ENCODE data around the gene SAMD4B. TPM values are rescaled to one million over a fixed set of nuclear protein-coding genes. Genes with fewer than 3 reads are reported as not detected.

The SAMD4B gene
- total RNA-seq, 4 donors from 2014 or later: 49.1 to 131 (median 75.2) TPM

DNA sequence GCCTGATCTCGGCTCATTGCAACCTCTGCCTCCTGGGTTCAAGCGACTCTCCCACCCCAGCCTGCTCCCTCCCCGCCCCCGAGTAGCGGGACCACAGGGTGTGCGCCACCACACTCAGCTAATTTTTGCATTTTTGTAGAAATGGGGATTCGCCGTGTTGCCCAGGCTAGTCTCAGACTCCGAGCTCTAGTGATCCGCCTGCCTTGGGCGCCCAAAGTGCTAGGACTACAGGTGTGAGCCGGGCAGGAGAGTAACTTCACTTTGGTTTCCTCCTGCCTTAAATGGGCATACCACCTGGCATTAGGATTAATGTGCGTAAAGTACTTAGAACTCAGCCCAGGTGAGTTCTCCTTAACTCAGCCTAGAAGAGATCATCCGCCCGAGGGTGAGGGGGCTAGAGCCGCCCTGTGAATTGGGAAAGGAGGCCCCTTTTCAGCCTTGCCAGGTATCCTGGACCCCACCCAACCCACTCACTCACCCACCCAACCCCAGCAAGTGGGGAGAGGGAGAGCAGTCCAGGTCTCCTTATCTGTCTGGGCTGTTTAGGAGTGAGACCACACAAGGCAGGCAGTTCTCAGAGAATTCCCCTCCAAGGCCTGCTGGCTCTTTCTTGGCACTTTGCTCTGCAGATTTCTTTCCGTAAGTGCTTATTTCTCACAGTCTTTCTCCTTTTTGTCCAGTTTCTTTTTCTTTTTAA lies 63.2 kb downstream of the SAMD4B start:
- H3K27ac ChIP-seq: peak overlapping the region; percentile 99
- TF ChIP-seq POLR2A (IDR thresholded peaks at IDR 0.05): no peak
- TF ChIP-seq, protein P1, sequence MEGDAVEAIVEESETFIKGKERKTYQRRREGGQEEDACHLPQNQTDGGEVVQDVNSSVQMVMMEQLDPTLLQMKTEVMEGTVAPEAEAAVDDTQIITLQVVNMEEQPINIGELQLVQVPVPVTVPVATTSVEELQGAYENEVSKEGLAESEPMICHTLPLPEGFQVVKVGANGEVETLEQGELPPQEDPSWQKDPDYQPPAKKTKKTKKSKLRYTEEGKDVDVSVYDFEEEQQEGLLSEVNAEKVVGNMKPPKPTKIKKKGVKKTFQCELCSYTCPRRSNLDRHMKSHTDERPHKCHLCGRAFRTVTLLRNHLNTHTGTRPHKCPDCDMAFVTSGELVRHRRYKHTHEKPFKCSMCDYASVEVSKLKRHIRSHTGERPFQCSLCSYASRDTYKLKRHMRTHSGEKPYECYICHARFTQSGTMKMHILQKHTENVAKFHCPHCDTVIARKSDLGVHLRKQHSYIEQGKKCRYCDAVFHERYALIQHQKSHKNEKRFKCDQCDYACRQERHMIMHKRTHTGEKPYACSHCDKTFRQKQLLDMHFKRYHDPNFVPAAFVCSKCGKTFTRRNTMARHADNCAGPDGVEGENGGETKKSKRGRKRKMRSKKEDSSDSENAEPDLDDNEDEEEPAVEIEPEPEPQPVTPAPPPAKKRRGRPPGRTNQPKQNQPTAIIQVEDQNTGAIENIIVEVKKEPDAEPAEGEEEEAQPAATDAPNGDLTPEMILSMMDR (IDR thresholded peaks at IDR 0.05): no peak
- H3K36me3 ChIP-seq: peaks cover 11 to 21% (median 19%) of the 10 kb centered on the region in 3 donors
- intact Hi-C loops (cut with DNase I): no loop called here
- no peaks in the 10 kb centered on the region for H3K9me3 ChIP-seq
- WGBS, 2 donors: 82 to 87% methylated on average over 8 of the region's 17 CpGs
- no peaks in the 10 kb centered on the region for H3K27me3 ChIP-seq
- no peak for DNase-seq
- H3K4me1 ChIP-seq: peaks cover 37 to 67% (median 55%) of the 10 kb centered on the region in 3 donors
- peak overlapping the region; percentile 76 to 90 (median 79) for H3K4me3 ChIP-seq

DNA sequence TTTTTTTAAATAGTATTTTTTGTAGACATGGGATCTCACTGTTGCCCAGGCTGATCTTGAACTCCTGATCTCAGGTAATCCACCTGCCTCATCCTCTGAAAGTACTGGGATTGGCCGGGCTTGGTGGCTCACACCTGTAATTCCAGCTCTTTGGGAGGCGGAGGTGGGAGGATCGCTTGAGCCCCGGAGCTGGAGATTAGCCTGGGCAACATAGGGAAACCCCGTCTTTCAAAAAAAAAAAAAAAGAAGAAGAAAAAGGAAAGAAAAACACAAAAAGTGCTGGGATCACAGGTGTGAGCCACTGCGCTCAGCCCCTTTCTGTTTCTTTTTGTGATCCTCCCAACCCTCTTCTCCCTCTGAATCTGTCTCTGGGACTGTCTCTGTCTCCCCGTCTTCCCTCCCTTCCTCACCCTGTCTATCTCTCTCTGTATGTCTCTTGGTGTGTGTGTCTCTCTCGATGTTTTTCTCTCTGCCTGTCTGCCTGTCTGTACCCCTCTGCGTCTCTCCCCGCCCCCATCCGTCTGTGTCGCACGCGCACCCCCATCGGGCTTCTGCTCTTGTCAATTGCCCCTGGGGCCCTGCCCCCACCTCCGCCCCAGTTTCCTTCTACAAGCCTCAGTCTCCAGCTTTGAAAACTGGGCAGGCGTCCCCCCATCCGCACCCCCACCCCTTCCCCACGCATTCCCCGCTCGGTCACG lies 63.9 kb downstream of the SAMD4B start:
- 6 to 8% methylated on average over 14 to 22 of the region's 22 CpGs for WGBS, 2 donors
- peak; percentile 56 for DNase-seq
- peaks cover 38 to 67% (median 55%) of the 10 kb centered on the region in 3 donors for H3K4me1 ChIP-seq

GRCh38 chr19:39406656-39407409 lies 64.6 kb downstream of the SAMD4B start, which contains the start of gene ZFP36:
Gene ZFP36 (plus strand): TSS chr19:39406847. CDS start chr19:39406905, 58 bp downstream.
- H3K4me1 ChIP-seq: peaks cover 37 to 67% (median 52%) of the 10 kb centered on the region in 3 donors
- H3K9me3 ChIP-seq: no peaks in the 10 kb centered on the region
- peak; percentile 58 for DNase-seq
- H3K27me3 ChIP-seq: no peaks in the 10 kb centered on the region
- 0 to 4% methylated on average over 5 to 9 of the region's 56 CpGs for WGBS, 2 donors
- H3K4me3 ChIP-seq: peak within 1 kb of the TSS; percentile 76 to 90 (median 79)
- intact Hi-C loops (cut with DNase I): no loop called here
- H3K27ac ChIP-seq: peak within 1 kb of the TSS; percentile 99
- TF ChIP-seq, protein P1 (IDR thresholded peaks at IDR 0.05): peak in 3 of 6 experiments; percentile 11 to 26 (median 18)
- TF ChIP-seq POLR2A (IDR thresholded peaks at IDR 0.05): peak; percentile 66 to 100 (median 90)
- H3K36me3 ChIP-seq: peaks cover 11 to 21% (median 19%) of the 10 kb centered on the region in 3 donors

More for the DNA sequence above, 63.9 kb downstream of the SAMD4B start:
- Histone ChIP-seq H3K27me3 (no peaks in the 10 kb centered on the region), H3K4me3 (peak overlapping the region; percentile 76 to 90 (median 79)), H3K9me3 (no peaks in the 10 kb centered on the region), H3K36me3 (peaks cover 11 to 21% (median 19%) of the 10 kb centered on the region in 3 donors), H3K27ac (peak overlapping the region; percentile 99)
- TF ChIP-seq, protein P1 (IDR thresholded peaks at IDR 0.05): no peak
- peak in 1 of 4 donors; percentile 24 for TF ChIP-seq POLR2A (IDR thresholded peaks at IDR 0.05)
- intact Hi-C loops (cut with DNase I): no loop called here

GRCh38 chr19:39407410-39407659 lies 65.1 kb downstream of the SAMD4B start:
- DNase-seq: peak; percentile 39
- Histone ChIP-seq H3K27me3 (no peaks in the 10 kb centered on the region), H3K9me3 (no peaks in the 10 kb centered on the region), H3K4me3 (peak overlapping the region; percentile 76 to 90 (median 79)), H3K27ac (peak overlapping the region; percentile 99), H3K36me3 (peaks cover 11 to 21% (median 19%) of the 10 kb centered on the region in 3 donors), H3K4me1 (peaks cover 32 to 64% (median 47%) of the 10 kb centered on the region in 3 donors)
- intact Hi-C loops (cut with DNase I): no loop called here
- TF ChIP-seq POLR2A (IDR thresholded peaks at IDR 0.05): no peak
- TF ChIP-seq, protein P1 (IDR thresholded peaks at IDR 0.05): no peak
- WGBS, 2 donors: 0% methylated on average over 2 to 5 of the region's 14 CpGs
